ENCODE results near the gene TOR2A. TPM values are rescaled to one million over a fixed set of nuclear protein-coding genes. Genes with fewer than 3 reads are reported as not detected.
A peak's percentile ranks its signal among the peaks of the same experiment; 100 is the strongest.

Gene TOR2A
- total and polyA plus RNA-seq, 9 of the 15 experiments (the other 6 are each of a cell fraction or from before 2014, with no cell fraction given) = 0.80 to 25.9 (median 11.1) TPM

GRCh38 chr9:127739614-127740330, 4.7 kb upstream of the TOR2A start (continued):
- TF ChIP-seq GABPA (tag; conservative IDR thresholded peaks at IDR 0.05; ENCODE audit: low read depth) (no peak), SAP30 (IDR thresholded peaks at IDR 0.05; ENCODE audit: borderline replicate concordance, insufficient read depth, low read depth, low read length, poor library complexity, severe bottlenecking) (no peak), ZNF707 (CRISPR knock-in tag; conservative IDR thresholded peaks at IDR 0.05) (no peak), PCBP1 (IDR thresholded peaks at IDR 0.05; ENCODE audit: low read depth, low read length, poor library complexity, severe bottlenecking) (no peak)

DNA sequence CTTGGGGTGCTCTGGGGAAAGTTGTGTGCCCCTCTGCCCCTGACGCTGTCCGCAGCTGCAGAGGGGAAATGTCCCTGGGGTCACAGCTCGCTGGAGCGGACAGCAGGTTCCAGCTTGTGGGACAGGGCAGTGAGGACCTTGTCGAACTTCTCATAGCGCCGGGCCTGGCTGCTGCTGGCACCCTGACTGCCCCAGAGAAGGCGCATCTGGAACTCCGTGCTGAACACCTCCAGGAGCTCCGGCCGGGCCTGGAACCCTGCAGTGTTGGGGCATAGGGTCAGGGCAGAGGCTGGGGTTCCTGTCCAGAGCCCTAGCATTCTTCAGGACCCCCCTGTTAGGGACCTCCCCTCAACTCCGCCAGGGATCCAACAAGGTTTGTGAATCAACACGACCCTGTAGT, 3.6 kb upstream of the TOR2A start:
- H3K9me1 ChIP-seq (ENCODE audit: control insufficient read depth, insufficient read depth, low read length) = no peaks in the 10 kb centered on the region
- H3K9me3 ChIP-seq (replicated peaks; ENCODE audit: control insufficient read depth, insufficient read depth, low read depth, low read length) = no peaks in the 10 kb centered on the region
- H2AFZ ChIP-seq (ENCODE audit: low read depth, low read length) = no peak overlapping the region
- ChIA-PET POLR2A (no interaction called here), CTCF (ENCODE audit: low intra/inter-chr PET ratio) (interaction anchor here (0.7 kb wide), 1 partner anchor 177 kb away, joined by 4 read pairs; no protein-coding TSS in a partner anchor)
- ATAC-seq = no peak
- in situ Hi-C loops (cut with MboI) (loop anchor here (5.0 to 10.0 kb wide), 5 partner anchors 44 to 236 kb away; partner anchors contain the start of gene ST6GALNAC4), intact Hi-C loops (cut with micrococcal nuclease) (loop anchor here (10.0 kb wide), 1 partner anchor 296 kb away; no protein-coding TSS in a partner anchor)
- no peak for FAIRE-seq
- H3K79me2 ChIP-seq (ENCODE audit: control insufficient read depth, insufficient read depth, low read length) = peaks cover 4% of the 10 kb centered on the region; the same call in 2 of the 3 replicates
- DNase-seq (ENCODE audit: extremely low read depth in 1 of 4, low spot score in 3 of 4) = no peak
- no peak for TF ChIP-seq NFYB (IDR thresholded peaks at IDR 0.05; ENCODE audit: extremely low read depth, insufficient read length)
- TF ChIP-seq TAF15 (IDR thresholded peaks at IDR 0.05; ENCODE audit: low read depth, low read length) = no peak
- TF ChIP-seq, protein P1, sequence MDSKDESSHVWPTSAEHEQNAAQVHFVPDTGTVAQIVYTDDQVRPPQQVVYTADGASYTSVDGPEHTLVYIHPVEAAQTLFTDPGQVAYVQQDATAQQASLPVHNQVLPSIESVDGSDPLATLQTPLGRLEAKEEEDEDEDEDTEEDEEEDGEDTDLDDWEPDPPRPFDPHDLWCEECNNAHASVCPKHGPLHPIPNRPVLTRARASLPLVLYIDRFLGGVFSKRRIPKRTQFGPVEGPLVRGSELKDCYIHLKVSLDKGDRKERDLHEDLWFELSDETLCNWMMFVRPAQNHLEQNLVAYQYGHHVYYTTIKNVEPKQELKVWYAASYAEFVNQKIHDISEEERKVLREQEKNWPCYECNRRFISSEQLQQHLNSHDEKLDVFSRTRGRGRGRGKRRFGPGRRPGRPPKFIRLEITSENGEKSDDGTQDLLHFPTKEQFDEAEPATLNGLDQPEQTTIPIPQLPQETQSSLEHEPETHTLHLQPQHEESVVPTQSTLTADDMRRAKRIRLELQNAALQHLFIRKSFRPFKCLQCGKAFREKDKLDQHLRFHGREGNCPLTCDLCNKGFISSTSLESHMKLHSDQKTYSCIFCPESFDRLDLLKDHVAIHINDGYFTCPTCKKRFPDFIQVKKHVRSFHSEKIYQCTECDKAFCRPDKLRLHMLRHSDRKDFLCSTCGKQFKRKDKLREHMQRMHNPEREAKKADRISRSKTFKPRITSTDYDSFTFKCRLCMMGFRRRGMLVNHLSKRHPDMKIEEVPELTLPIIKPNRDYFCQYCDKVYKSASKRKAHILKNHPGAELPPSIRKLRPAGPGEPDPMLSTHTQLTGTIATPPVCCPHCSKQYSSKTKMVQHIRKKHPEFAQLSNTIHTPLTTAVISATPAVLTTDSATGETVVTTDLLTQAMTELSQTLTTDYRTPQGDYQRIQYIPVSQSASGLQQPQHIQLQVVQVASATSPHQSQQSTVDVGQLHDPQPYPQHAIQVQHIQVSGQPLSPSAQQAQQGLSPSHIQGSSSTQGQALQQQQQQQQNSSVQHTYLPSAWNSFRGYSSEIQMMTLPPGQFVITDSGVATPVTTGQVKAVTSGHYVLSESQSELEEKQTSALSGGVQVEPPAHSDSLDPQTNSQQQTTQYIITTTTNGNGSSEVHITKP (IDR thresholded peaks at IDR 0.05; ENCODE audit: partially characterized antibody) = no peak
- no peak for TF ChIP-seq ZNF75A (CRISPR knock-in tag; IDR thresholded peaks at IDR 0.05)
- TF ChIP-seq SMARCB1 (IDR thresholded peaks at IDR 0.05; ENCODE audit: insufficient read length, low read depth) = no peak
- H3K4me1 ChIP-seq (replicated peaks in 1 of 2; ENCODE audit: control insufficient read depth in 2 of 2, insufficient read depth in 2 of 2, low read length in 2 of 2) = peaks cover 20 to 55% of the 10 kb centered on the region in 2 experiments
- H3K9ac ChIP-seq (ENCODE audit: insufficient read depth in 1 of 2, low read depth in 2 of 2, low read length in 2 of 2) = peak overlapping the region in 1 of 2 experiments; percentile 59; a peak in 2 of 4 replicates
- H3K36me3 ChIP-seq (ENCODE audit: control insufficient read depth, insufficient read depth, low read length) = no peaks in the 10 kb centered on the region
- H3K4me3 ChIP-seq = no peak overlapping the region
- no TSS peak for BruUV-seq (replicated peaks)
- no peaks in the 10 kb centered on the region for H3K27me3 ChIP-seq (ENCODE audit: control insufficient read depth in 2 of 2, insufficient read depth in 2 of 2, low read length in 2 of 2)
- no peak overlapping the region for H3K27ac ChIP-seq (ENCODE audit: extremely low read depth, low read depth, low read length)
- no peaks in the 10 kb centered on the region; the same call in 1 of the 2 replicates for H4K20me1 ChIP-seq (replicated peaks; ENCODE audit: control insufficient read depth, insufficient read depth, low read length)
- WGBS (ENCODE audit: insufficient coverage, low coverage, missing lambda C conversion rate) = 50% methylated on average over 13 of the region's 13 CpGs
- no peak overlapping the region for H3K4me2 ChIP-seq (ENCODE audit: insufficient read depth, low read length)
